GM18873 (cell line): ENCODE data around the gene MAP2K3.
"Not testable (repeated sequence)": the region's sequence is repeated elsewhere in the genome, so short reads cannot be mapped to it uniquely, and the experiment has no call there.

Experiments
- ATAC-seq: cut with Tn5 transposase; IDR thresholded peaks from one replicate; pipeline ENCODE4 v1.9.1; 2021; ENCODE audit warnings: mild to moderate bottlenecking, moderate library complexity, moderate number of reproducible peaks; ENCODE audit not compliant: unreplicated experiment, low FRiP score

Gene MAP2K3

DNA sequence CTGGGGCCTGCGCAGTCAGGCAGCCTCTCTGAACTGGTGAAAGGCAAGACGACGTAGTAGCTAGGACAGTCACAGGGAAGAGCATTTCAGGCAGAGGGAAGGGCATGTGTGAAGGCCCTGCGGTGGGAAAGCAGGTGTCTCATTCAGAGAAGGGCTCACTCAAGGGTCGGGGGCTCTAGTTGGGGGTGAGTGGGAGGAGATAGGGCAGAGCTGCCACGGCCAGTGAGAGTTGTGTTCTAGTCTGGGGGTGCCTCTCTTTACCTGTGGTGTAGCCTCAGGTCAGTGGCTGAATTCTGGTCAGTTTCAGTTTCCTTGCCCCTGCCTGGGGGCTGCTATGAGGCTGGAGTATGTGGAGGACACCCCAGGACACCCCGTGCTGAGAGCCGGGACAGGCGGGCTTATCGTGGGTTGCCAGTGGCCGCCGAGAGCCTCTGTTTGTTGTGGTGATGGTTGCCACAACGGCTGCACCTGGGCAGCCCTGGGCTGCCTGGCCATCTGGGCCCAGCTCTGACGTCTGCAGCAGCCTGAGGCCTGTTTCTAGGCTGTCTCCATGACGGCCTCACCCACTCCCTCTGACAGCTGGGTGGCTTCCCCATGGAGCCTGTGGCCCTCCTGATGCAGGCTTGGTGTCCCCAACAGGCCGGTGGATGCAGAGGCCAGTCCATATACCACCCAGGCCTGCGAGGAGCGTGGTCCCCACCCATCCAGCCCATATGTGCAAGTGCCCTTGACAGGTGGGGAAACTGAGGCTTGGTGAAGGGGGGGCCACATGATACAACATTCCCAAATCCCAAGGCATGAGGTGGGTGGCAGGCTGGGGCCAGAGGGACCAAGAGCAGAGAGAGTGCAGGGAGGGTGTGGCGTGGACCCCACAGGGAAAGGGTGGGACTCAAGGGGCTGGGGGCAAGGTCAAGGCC is 10.8 kb downstream of the MAP2K3 start:
- ATAC-seq = no peak

GRCh38 chr17:21296097-21297025 is 11.8 kb downstream of the MAP2K3 start:
- no peak for ATAC-seq

DNA sequence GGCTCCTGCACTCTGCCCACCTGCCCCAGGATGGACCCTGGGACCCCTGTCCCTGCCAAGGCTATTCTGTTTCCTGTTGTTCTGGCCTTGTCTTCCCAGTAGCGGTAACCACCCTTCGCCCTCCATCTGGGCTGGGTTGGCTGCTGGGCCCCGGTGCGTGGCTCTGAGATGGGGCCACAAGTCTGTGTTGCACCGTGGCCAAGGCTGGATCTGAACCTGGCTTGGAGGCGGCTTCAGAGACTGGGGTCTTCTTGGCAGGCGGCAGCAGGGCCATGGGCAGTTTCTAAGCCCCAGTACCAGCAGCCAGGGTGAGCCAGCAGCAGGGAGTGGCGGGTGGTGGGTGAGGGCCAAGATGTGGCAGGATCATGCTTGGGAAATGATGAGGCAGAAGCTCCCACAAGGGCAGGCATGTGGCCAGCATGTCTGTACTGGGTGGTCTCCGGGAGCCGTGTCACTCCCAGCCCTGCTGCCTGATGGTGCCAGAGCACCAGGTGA is 12.6 kb downstream of the MAP2K3 start:
- ATAC-seq = no peak

GRCh38 chr17:21297597-21297996 is 13.1 kb downstream of the MAP2K3 start:
- ATAC-seq = no peak

GRCh38 chr17:21298056-21298982 is 13.8 kb downstream of the MAP2K3 start:
- no peak for ATAC-seq

DNA sequence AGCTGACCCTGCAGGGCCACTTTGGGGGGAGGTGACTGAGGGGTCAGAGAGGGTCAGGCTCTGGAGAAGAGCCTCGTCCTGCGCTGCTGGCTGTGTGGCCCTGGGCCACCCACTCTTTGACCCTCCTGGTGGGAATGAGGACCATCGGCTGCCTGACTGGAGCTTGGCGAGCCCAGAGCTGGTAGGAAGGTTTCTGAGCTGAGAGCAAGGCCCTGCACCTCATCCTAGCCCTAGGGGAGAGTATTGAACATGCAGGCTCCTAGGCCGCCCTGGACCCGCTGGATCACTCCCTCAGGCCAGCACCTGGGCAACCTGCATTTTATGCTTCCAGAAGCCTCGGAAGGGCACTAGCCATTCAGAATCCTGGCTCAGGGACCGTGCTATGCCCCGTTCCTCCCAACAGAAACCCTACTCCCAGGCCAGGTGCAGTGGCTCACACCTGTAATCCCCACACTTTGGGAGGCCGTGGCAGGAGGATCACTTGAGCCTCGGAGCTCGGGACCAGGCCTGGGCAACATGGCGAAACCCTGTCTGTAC is 14.5 kb downstream of the MAP2K3 start:
- ATAC-seq = no peak

DNA sequence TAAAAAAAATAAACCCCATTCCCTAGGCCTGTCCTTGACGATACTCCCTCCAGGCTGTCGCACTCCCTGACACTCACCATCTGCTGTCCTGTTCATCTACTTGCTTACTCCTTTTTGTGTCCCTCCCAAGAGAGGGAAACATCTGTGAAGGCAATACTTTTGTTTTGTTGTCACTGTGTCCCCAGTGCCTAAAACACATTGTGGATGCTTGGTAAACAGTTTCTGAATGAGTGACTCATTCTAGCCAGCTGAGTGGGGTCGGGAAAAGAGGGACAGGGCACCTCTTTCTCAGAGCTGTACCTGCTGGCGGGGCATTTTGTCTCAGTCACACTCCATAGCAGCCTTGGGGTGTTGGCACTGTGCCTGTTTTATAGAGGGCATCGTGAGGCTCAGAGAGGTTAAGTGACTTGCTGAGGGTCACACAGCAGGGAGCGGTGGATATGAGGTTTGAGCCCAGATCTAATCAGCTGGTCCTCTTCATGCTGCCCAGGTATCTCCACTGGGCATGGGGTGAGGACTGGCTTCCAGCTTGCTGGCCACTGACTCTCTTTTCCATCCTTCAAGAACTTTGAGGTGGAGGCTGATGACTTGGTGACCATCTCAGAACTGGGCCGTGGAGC is 15.6 kb downstream of the MAP2K3 start:
- no peak for ATAC-seq

DNA sequence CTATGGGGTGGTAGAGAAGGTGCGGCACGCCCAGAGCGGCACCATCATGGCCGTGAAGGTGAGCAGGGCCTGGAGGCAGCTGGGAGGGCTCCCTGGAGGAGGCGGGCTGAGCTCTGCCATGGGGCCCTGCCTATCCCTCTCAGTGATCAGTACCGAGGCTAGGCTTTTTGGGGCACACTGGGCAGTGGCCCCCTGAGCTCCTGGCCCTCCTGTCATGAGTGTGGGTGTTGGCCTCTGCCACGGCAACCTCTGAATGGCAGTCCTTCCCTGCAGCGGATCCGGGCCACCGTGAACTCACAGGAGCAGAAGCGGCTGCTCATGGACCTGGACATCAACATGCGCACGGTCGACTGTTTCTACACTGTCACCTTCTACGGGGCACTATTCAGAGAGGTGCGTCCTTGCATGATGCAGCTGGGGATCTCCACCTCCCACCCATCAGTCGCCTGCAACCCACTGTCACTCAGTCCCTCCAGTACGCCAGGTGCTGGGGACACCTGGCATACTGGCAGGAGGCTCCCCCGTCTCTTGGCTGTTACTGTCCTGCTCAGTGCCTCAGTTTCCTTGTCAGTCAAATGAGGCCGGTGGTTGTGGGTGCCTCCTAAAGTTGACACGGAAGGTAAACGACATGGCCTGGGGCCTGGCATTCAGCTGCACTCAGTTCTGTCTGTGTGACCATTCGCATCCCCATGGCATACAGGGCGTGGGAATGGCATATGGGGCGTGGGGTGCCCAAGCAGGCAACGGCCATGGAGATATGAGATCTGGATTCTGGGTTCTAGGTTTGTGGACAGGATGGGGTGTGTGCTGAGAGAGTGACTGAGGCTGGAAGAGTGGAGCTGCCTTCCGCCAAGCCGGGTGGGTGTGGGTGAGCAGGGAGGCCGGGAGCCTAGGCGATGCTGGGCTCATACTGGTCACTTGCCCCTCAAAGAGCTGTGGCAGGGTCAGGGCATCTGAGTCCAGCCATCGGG is 16.4 kb downstream of the MAP2K3 start:
- no peak for ATAC-seq

DNA sequence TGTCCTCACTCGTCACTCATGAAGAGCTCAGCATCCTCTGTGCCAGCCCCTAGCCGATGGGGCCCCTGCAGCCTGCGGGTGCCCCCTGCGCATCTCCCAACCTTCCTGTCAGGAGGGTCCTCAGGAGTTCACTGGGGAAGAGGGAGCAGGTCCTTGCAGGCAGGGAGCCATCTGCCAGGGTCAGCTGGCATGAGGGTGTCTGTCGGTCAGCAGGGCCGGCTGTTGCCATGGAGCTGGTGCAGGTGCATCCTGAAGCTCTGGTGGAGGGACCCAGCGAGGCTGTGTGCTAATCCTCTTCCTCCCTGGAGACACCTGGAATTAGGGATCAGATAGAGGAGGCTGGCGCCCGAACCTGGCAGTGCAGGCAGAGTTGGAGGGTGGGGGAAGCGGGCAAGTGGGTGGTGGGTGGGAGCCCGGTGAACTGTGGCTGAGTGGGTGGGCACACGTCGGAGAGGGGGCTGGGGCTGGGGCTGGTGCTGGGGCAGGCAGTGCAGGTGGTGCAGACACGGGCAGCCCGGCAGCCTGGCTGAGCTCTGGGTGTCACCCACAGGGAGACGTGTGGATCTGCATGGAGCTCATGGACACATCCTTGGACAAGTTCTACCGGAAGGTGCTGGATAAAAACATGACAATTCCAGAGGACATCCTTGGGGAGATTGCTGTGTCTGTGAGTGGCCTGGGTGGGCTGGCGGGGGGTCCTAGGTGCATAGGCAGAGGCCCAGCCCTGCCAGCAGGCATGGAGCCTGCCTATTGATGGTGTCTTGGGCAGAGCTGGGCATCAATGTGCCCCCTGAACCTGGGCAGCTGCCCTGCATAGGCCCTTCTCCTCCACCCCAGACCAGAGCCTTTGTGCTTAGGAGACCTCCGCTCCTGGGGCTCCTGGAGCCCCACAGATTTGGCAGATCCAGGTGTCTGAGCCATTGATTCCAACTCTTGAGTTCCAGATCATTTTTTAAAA is 17.4 kb downstream of the MAP2K3 start:
- no peak for ATAC-seq

DNA sequence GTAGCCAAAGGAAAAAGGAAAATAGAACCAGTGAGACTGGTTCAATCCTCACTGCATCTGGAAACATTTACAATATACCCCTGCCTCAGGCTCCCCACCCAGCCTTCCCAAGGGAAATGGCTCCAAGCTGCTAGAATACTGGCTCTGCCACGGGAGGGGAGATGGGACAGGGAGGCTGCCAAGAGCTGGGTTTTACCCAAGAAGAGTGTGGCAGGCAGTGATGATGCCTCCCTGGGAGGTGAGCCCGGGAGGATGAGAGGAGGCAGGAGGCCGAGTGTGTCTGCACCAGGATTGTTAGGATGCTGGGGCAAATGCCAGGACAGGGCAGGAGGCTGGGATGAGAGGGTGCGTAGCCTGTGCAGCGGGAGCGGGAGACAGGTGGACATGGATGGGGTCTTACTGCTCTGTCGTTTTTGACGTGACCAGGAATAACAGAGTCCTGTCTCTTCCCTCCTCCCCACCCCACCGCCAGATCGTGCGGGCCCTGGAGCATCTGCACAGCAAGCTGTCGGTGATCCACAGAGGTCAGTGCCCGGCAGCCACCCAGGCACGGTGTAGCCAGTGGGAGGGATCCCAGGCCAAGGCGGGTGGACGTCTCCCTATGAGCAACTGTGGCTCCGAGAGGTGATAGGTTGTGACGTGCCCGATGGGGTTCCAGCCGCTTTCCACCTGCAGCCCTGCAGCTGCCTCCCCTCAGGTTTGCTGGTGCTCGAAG is 18.4 kb downstream of the MAP2K3 start:
- no peak for ATAC-seq

DNA sequence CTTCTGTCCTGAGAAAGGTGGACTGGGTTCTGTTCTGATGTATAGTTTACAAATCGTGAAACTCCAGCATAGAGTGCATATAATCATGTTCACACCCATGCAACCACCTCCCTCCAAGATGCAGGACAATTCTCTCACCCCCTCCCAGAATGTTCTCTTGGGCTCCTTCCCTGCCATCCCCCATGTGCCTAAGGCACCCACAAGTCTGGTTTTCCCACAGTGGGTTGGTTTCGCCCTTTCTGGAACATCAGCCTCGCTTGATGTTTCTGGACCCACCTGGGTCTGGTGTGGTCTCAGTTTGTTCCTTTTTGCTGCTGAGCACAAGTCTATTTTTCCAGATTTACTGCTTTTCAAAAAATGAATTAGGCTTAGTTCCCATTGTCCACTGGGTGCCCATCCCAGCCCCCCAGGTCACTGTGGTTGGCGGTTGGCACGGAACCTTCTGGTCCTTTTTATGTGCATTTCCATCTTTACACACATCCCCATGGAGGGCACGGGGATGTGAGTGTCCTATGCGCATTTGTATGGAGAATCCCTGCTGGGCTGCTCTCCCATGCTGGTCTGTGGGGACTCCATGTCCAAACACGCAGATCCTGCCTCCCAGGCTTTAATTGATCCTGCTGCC is 19.0 kb downstream of the MAP2K3 start:
- ATAC-seq = no peak

DNA sequence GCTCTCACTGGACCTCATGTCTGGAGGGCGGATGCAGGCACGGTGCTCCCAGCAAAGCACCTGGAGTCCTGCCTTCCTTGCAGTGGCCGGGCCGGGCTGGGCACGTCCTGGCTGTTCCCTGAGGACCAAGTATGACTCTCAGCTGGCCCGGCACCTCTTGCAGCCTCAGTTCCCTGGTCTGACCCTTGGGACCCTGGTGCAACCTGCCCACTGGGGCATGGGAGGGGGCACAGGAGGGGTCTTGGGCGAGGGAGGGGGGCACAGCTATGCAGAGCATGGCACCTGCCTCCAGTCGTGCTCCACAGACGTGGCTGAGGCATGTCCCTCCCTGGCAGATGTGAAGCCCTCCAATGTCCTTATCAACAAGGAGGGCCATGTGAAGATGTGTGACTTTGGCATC is 19.6 kb downstream of the MAP2K3 start:
- ATAC-seq = no peak

- ATAC-seq = not testable (repeated sequence)
Observed at GRCh38 chr17:21304551-21305151, 20.1 kb downstream of the MAP2K3 start.

GRCh38 chr17:21305431-21306180 is 21.1 kb downstream of the MAP2K3 start:
- ATAC-seq = not testable (repeated sequence)
